ENCODE results near the gene KIAA0232.
"Not testable (repeated sequence)": the region's sequence is repeated elsewhere in the genome, so short reads cannot be mapped to it uniquely, and the experiment has no call there.

The KIAA0232 gene

DNA sequence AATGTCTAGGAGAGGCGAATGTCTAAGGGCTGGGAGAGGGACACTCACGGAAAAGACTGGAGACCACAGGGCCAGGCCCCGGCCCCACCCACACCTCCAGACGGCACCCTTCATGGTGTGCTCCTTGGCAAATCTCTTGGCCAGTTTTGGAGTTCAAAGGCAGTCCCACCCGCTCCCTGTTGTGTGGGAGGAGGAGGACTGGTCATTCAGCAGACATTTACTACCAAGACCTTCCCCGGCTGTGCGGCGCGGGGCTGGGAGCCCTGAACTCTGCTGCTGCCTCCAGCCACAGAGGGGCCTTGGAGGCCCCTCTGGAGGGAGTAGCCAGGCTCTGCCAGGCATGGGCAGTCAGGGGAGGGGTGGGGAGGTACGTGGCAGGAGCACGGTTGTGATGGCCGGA is 118.4 kb downstream of the KIAA0232 start:
- no peak for DNase-seq (ENCODE audit: low read depth)

DNA sequence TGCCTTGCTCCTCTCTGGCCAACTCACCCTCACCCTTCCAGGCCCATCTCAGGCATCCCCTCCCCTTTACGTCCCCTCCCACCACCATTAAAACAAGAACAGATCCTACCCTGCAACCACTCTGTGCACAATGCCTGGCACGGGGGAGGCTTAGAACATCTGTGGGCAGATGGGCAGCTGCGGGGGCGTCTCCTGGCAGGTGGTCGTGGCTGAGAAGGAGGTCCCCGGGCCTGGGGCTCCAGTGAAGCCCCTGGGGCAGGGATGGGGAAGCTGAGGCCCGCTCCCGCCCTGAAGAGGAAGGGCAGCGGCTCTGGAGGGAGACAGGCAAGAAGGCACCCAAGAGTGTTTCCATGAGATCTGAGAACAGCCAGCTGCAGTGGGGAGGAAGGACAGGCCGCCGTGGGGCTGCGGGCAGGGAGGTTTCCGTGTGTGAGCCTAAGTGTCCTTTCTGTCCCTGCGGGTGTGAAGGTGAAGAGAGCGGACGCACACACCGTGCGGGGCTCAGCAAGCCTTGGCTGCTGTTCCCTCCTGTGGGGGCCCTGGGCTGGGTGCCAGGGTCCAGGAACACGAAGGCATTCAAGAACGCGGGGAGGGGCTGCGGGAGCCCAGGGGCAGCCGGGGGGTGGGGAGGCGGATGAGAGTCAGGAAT is 119.3 kb downstream of the KIAA0232 start:
- DNase-seq (ENCODE audit: low read depth): no peak

- no peak for DNase-seq (ENCODE audit: low read depth)
Observed at GRCh38 chr4:6902318-6903042, 120.0 kb downstream of the KIAA0232 start.

- no peak for DNase-seq (ENCODE audit: low read depth)
Observed at GRCh38 chr4:6905516-6906445, 123.3 kb downstream of the KIAA0232 start.

DNA sequence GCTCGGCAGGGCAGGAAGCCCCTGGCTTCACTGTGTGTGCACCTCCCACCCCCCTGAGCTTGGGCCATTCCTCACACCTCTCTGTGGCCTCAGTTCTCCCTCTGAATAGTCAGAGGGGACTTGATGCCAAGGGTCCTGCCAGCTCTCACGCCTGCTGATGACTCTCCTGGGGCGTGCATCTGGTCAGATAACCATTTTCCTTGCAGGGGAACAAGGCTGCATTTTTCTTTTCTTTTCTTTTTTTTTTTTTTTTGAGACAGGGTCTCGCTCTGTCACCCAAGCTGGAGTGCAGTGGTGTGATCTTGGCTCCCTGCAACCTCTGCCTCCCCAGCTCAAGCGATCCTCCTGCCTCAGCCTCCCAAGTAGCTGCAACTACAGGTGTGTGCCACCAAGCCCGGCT is 124.0 kb downstream of the KIAA0232 start:
- DNase-seq (ENCODE audit: low read depth): not testable (repeated sequence)

DNA sequence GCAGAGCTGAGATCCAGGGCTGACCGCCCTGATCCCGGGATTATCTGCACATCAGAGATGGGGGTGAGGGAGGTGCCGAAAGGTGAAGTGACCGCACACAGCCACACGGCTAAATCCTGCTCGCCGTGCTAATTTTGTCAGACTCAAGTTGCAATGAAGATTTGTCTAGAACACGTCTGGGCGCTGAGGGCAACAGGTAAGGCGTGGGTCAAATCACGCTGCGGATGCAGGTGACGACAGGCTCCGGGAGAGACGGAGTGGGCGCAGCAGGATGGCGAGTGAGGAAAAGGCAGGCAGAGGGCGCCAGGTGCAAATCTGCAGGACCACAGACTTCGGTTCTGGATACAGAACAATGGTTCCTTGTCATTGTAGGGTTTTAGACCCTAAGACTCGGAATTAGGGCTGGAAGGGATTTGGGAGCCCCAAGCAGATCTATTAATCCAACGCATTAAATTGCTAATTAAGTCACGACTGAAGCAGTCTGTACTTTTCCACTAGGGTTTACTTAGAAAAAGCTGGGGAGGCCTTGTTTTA is 125.2 kb downstream of the KIAA0232 start:
- DNase-seq (ENCODE audit: low read depth): no peak

GRCh38 chr4:6908432-6909112 is 126.0 kb downstream of the KIAA0232 start:
- DNase-seq (ENCODE audit: low read depth): no peak

GRCh38 chr4:6909113-6909969 is 126.8 kb downstream of the KIAA0232 start, which contains the start of gene TBC1D14:
TSS of gene TBC1D14 (plus strand) at chr4:6909826. CDS start at chr4:6923390, 13,564 bp downstream.
- DNase-seq (ENCODE audit: low read depth): peak; percentile 71

- no peak for DNase-seq (ENCODE audit: low read depth)
Observed at GRCh38 chr4:6909970-6910339, 127.4 kb downstream of the KIAA0232 start.

GRCh38 chr4:6910340-6910959 is 127.9 kb downstream of the KIAA0232 start:
- no peak for DNase-seq (ENCODE audit: low read depth)

DNA sequence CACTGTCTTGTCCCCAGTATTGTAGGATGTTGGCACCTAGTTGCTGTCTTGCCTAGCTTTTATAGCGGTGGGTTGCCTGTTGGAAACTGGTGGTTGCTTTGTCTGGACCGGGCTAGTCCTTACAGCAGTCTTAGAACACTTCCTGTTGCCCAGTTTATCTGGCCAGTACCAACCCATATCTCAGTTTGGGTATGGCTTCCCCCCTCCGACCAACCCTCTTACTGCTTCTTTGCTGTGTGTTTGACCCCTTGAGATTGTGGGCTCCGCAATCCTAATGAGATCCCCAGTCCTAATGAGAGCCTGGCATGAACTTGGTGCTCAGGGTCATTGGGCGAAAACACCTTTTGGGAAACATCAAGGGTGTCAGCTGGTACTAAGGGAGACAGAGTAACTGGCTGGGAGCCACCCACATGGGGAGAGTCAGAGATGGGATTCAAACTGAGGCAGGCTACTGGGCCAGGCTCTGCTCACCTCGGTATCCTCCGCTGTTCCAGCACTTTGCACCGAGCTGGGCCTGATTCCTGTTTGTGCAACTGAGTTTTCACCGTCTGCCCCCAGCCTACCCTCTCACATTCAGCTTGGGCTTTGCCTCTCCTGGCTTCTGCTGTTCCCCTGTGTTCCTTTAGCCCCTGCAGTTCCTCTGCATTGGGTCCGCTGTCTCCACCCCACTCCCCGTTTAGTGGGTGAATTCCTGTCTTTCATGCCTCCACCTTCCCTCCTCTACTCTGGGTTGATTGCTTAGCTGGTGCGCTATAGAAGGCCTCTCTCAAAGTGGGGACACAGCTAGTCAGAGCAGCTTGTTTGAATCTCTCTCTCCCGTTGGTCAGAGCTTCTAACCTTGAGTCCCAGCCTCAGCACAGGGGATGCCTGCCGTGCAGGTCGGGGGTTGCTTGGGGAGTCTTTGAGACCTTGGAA is 128.7 kb downstream of the KIAA0232 start:
- DNase-seq (ENCODE audit: low read depth): no peak

DNA sequence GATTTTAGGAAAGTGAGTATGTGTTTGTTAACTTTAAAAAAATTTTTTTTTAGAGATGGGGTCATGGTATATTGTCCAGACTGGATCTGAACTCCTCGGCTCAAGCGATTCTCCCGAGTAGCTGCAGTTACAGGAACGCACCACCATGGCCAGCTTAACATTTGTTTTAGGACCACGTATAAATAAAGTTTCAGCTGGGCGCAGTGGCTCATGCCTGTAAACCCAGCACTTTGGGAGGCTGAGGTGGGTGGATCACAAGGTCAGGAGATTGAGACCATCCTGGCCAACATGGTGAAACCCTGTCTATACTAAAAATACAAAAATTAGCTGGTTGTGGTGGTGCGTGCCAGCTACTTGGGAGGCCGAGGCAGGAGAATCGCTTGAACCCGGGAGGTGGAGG is 129.4 kb downstream of the KIAA0232 start:
- not testable (repeated sequence) for DNase-seq (ENCODE audit: low read depth)

GRCh38 chr4:6912441-6912840 is 129.9 kb downstream of the KIAA0232 start:
- DNase-seq (ENCODE audit: low read depth): no peak

DNA sequence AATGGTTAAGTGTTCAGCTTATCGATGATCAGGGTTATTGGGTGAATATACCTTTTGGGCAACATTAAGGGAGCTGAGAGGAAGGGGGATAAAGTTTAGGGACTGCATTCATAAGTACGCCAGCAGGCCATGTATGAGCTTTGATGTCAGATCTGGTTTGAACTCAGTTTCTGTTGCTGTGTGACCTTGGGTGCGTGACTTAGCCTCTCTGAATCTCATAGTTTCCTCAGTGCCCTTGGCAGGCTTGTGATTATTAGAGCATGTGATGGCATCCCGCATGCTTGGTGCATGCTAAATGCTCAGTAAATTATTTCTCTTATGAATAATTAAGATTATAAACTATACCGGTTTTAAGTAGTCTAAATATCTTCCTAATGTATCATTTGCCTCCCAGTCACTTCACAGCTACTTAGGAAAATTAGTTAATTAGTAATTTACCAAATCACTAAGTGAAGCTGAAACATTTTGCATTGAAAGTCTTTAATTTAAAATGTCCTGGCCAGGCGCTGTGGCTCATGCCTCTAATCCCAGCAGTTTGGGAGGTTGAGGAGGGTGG is 130.9 kb downstream of the KIAA0232 start:
- DNase-seq (ENCODE audit: low read depth): no peak

DNA sequence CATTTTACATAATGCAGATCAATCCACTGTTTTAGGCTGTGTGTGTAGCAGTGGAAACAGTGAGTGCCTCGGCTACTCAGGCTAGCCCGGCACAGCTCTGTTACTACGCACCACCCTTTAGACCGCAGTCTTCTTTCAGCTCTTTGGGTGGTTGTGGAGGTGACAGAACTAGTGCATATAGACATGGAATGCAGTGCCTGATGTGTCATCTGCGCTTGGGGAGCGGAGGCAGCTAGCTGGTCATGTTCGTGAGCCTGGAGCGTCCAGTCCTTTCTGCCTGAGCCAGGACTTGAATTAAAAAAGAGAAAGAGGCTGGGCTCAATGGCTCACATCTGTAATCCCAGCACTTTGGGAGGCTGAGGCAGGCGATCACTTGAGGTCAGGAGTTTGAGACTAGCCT is 131.9 kb downstream of the KIAA0232 start:
- no peak for DNase-seq (ENCODE audit: low read depth)

- DNase-seq (ENCODE audit: low read depth): no peak
Observed at GRCh38 chr4:6915041-6916005, 132.8 kb downstream of the KIAA0232 start.

- no peak for DNase-seq (ENCODE audit: low read depth)
Observed at GRCh38 chr4:6916069-6916586, 133.6 kb downstream of the KIAA0232 start.
